Stimulated activated CD4-positive, alpha-beta T cell treated with anti-CD3 and anti-CD28 coated beads, Interleukin-2, amount 100 ng/mL, for 4 hours (primary cell): ENCODE results near the gene ANKRD33B.
"Not testable (repeated sequence)": the region's sequence is repeated elsewhere in the genome, so short reads cannot be mapped to it uniquely, and the experiment has no call there.

ENCODE experiments used
- DNase-seq: peaks from one replicate; pipeline ENCODE4 v3.0.0-alpha.2; 2020; ENCODE audit warnings: low read depth

ANKRD33B gene

DNA sequence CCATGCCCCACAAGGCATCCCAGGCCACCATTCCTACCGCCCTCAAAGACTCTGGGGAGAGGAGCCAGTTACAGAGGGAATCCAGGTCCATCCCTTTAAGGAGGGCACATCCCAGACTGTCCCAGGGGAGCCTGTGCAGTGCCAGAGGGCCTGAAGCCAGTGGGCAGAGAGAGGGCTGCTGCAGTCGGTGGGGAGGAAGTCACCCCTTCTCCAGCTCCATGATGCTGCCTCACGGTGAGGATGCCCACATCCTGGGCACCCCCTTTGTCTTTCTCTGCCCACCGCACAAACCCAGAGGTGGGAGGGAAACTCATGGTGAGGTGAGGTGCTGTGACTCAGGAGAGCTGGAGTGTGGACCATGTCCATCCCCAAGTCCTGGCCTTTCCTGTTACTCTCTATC lies 26.2 kb upstream of the ANKRD33B start:
- no peak for DNase-seq

DNA sequence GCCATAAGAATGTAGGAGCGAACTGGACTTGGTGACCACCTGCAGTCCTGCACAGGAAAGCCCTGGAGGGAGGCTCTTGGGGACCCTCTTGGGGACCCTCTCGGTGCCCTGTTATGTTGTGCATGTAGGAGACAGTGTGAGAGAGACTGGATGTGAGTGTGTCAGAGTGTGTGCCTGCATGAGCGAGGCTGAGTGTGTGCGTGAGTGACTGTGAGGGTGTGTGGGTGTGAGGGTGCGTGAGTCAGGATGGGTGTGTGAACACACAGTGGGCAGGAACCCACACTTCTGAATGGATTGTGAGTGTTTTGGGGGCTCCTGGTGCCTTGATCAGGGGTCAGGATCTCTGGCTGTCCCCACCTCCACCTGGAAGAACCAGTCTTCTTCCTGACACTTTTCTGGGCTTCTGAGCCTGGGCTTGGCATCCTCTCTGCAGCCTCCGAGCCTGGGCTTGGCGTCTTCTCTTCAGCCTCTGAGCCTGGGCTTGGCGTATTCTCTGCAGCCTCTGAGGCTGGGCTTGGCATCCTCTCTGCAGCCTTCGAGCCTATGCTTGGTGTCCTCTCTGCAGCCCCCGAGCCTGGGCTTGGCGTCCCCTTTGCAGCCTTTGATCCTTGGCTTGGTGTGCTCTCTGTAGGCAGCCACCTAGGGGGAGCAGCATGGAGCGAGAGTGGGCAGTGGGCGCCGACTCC lies 25.6 kb upstream of the ANKRD33B start:
- DNase-seq, result no peak

DNA sequence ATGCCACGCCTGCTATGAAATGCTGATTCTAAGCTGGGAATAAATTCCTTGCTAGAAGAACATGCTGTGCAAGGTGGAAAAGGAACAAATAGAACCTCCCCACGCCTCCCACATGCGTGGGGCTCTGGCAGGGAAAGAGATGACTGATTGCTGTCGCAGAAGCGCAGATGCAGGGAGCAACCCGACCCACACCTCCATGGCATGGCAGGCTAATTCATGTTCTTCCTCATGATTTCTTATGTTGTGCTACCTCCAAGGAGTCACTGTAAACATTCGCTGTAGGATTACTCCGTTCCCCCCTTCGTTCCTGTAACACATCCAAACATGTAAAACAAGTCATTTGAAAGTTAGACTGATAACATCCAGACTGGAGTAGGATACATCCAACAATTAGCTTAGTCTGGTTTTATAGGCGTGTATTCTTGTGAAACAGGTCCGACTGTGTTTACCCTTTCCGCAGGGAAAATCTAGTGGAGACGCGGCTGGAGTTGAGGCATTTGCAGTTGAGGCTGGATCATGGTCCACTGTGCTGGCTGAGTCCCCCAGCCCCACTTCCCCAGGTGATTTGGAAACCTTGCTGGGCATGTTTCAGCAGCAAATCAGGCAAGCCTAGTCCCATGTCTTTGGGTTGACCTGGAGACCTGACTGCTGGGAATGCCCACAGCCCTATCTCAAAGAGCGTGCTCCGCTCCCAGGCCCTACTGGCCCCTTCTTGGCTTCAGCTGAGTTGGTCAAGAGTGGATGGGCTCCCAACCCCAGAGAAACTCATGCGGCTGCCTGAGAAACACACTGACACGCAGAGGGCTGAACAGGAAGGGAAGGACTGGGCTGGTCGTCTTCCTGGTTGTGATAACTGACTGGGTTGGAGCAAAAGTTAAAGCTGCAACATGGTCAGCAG lies 24.8 kb upstream of the ANKRD33B start:
- DNase-seq, result no peak

DNA sequence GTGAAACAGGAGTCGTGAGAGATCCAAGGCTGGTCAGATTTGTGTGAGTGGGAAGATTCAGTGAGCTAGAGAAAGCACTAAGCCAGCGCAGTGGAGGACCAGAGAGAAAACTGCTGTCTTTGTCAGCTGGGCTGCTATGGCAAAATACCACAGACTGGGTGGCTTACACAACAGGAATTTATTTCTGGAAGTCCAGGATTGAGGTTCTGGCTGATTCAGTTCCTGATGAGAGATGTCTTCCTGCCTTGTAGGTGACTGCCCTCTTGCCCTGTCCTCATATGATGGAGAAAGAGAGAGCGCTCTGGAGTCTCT lies 24.2 kb upstream of the ANKRD33B start:
- no peak for DNase-seq

DNA sequence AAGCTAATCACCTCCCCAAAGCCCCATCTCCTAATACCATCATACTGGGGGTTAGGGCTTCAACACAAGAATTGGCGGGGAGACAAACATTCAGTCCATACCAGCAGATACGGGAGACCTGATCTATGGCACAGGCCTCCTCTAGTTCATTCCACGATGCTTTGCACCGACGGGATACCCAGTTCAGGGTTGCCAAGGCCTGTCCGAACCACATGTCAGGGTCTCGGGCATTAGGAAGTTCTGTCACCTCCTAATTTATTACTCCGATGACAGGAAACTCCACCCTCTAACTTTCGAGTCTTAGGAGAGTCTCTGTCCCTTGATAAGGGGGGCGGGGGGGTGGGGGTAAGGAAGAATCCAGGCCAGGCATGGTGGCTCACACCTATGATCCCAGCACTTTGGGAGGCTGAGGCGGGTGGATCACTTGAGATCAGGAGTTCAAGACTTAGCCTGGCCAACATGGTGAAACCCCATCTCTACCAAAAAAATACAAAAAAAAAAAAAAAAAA lies 23.8 kb upstream of the ANKRD33B start:
- no peak for DNase-seq

DNA sequence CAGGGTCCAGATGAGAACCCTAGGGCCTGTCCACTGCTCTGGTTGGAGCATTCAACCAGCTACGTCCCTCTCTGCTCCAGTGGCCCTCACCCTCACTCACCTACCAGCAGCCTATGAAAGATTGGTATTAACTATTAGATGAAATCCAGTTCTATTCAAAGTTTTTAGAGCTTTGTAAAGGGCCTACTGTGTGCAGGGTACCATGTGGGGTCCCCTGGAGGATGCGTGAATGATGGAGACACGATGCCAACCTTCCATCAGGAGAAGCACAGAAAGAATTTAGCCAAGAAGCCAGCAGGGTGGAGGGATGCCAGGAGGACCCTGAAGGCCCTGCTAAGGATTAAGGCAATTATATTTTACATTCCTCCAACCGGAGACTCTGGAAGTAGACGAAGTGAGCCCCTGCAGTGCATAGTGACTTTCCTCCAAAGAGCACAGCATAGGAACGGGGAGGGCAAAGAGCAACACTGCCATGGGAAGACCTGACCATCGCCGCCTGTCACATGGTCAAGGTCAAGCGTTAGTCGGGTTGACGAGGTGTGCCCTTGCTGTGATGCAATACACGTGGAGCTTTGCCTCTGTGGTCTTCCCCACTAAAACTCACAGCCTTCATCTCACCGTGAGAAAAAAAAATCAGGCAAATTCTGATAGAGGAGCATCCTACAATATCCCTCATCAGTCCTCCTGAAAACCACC lies 22.8 kb upstream of the ANKRD33B start:
- no peak for DNase-seq

DNA sequence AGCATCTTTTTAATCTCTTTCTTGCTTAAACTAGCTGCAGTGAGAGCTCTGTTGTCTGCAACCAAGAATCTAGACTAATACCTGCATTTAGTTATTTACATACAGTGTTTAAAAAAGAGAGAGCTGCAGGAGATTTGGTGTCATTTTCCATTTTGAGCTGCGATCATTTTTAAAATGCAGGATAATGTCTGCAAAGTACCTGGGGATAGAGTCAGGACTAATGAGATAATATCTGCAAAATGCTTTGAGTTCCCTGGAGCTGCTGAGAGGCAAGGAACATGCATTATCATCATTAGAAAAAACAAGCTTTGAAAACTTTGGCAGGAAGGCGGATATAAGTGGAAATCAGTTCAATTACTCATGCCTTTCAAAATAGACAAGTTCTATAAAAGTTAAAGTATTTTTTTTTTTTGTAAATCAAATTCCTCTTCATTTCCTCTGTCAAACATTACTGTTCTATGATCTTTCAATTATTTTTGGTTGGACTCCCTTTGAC lies 21.8 kb upstream of the ANKRD33B start:
- no peak for DNase-seq

DNA sequence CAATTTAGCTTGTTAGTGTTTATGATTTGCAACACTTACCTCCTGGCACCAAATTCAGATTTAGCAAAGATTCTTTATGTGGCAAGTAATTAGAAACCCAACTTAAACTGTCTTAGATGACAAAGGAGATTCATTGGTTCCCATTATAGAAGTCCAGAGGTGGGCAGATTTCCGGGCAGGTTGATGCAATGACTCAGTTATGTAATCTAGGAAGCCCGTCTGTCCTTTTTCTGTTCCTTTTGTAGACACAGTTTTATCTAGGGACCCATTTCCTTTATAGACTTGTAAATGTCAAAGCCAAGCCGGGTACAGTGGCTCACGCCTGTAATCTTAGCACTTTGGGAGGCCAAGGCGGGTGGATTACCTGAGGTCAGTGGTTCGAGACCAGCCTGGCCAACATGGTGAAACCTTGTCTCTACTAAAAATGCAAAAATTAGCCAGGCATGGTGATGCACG lies 20.3 kb upstream of the ANKRD33B start:
- no peak for DNase-seq

DNA sequence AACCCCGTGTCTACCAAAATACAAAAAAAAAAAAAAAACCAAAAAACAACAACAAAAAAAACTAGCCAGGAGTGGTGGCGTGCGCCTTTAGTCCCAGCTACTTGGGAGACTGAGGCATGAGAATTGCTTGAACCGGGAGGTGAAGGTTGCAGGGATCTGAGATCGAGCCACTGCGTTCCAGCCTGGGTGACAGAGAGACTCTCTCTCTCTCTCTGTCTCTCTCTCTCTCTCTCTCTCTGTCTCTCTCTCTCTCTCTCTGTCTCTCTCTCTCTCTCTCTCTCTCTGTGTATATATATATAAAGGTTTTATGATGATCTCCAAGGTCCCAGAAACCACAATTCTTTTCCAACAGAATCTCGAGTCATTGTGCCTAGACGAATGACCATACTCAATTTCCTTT lies 18.8 kb upstream of the ANKRD33B start:
- DNase-seq, result no peak

DNA sequence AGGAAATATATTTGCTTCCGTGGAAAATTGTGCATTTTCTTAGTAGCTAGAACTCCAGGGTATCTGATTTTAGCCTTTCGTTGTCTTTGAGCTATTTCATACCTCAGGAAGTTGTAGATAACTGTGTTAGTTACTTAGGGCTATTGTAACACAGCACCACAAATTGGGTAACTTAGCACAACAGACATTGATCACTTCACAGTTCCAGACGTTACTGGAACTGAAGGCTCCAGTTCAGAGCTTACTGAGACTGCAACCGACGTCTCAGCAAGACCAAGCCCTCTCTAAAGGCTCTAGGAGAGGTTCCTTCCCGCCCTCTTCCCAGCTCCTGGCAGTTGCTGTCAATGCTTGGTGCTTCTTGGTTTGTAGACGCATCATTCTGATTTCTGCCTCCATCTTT lies 17.7 kb upstream of the ANKRD33B start:
- no peak for DNase-seq

DNA sequence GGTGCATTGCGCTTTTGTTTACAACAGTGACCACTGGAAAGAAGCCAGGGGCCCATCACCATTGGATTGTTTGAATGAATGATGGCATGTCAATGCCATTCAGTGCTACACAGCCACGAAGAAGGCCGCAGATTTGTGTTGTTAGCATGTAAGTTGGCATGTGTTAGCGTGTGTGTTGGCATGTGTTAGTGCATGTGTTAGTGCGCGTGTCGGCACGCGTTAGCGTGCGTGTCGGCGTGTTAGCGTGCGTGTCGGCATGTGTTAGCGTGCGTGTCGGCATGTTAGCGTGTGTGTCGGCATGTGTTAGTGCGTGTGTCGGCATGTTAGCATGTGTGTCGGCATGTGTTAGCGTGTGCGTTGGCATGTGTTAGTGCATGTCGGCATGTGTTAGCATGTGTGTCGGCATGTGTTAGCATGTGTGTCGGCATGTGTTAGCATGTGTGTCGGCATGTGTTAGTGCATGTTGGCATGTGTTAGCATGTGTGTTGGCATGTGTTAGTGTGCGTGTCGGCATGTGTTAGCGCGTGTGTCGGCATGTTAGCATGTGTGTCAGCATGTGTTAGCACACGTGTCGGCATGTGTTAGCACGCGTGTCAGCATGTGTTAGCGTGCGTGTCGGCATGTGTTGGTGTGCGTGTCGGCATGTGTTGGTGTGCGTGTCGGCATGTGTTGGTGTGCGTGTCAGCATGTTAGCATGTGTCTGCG lies 15.3 kb upstream of the ANKRD33B start:
- no peak for DNase-seq

DNA sequence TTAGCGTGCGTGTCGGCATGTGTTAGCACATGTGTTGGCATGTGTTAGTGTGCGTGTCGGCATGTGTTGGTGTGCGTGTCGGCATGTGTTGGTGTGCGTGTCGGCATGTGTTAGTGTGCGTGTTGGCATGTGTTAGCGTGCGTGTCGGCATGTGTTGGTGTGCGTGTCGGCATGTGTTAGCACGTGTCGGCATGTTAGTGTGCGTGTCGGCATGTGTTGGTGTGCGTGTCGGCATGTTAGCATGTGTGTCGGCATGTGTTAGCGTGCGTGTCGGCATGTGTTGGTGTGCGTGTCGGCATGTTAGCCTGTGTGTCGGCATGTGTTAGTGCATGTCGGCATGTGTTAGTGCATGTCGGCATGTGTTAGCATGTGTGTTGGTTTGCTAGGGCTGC lies 14.8 kb upstream of the ANKRD33B start:
- DNase-seq, result not testable (repeated sequence)

DNA sequence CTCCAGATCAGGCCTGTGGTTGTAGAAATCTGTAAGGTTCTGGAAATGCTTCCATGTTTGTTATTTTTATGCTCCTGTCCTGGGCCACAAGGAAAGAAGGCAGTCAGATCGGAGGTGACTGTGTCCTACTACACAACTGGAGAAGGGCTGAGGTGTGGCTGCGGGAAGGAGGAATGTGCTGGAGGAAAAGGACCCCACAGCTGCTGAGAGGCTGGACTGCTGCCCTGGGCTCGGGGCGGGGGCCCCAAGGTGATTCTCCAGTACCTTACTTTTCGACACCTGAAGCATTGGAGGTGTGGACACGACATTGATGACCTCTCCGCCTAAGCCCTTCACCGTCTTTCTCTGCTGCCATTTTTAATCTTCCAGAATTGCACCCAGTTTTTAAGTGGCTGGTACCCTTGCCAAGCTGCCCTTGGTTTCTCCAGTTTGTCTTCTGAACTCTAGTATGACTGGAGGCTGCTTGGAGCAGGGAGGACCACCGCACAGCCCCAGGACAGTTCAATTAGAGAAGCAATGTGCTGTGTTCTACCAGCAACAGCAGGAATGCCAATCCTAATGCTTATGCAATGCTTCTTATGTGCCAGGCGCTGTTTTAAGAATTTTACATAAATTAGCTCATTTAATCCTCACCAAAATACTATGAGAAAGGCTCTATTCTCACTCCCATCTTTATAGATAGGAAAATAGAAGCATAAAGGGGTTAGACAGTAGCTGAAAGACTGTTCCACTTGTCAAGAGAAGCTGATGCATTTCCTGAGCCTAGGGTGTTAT lies 13.5 kb upstream of the ANKRD33B start:
- no peak for DNase-seq

DNA sequence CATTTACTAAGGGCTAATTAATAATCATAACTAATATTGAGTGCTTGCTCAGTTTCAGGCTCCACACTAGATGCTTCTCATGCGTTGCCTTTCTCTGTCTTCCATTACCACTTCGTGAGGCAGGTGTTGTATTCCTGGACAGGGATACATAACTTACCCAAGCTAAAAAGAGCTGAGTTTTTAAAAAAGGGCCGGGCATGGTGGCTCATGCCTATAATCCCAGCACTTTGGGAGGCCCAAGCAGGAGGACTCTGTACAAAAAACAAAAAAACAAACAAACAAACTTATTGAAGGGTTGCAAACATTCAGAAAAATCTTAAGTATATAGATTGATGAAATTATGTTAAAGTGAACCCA lies 12.1 kb upstream of the ANKRD33B start:
- DNase-seq, result no peak

DNA sequence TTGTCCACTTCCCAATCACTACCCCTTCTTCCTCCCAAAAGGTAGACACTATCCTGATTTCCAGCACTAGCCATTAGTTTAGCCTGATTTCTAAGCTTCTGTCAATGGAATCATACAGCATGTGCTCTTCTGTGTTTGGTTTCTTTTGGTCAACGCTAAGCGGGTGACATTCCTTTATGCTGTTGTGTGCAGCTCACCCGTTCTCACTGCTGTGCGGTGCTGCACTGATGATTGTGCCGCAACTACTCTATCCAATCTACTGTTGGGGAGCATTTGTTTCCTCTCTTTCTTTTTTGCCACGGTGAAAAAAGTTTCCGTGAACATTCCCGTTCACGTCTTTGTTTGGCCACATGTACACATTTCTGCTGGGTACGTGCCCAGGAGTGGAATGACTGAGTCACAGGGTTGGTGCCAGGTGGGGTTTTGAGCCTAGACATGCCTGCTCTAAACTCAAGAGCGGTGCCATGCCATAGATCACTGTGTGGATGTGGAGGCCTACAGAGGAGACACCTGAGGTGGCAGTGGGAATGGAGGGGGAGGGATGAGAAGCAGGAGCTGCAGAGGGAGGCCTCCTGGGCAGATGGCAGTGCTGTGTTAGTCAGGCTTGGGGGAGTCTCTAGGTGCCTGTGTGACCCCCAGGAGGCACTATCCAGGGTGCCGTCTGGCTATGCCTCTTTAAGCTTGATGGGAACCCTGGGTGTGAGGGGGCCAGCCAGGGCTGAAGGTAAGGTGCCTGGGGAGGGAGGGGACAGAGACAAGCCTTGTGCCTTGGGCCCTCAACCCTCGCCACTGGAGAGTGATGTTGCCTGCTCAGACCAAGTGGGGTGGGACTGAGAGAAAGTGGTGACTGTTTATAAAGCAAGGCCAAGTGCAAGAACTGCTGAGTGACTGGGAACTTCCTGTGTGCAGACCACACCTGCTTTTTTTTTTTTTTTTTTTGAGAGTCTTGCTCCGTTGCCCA lies 11.4 kb upstream of the ANKRD33B start:
- DNase-seq, result no peak

DNA sequence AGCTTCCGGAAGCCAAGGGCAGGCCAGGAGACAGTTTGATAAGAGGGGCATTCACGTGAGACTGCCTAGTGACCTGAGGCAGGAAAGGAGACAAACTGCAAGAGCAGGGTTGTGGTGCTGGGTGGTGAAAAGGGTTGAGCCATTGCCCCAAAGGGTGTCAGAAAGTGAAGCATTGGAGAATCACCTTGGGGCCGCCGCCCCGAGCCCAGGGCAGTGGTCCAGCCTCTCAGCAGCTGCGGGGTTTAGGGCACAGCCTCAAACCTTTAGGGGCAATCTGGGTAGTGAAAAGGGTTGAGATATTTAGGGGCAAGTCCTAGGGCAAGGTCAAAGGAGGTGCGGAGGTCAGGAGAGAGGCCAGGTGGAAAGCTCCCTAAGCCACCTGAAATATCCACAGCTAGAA lies 10.4 kb upstream of the ANKRD33B start:
- DNase-seq, result no peak

DNA sequence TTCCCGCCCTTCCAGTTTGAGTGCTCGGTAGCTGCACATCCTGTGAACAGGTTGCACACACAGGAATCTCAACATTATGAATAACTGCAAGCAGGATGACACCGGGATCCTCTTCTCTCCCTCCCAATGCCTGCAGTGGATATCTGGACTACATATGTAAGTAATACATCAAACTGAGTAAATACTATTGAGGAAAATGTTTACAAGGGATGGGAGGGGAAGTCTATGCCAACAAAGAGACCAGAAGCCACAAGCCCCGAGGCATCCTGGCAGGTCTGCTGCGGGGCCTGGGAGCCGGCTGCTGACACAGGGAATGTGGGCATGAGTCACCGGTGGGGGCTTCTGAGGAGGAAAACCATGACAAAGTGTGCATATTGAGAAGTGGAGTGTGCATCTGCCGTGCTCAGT lies 8.6 kb upstream of the ANKRD33B start:
- DNase-seq, result no peak

DNA sequence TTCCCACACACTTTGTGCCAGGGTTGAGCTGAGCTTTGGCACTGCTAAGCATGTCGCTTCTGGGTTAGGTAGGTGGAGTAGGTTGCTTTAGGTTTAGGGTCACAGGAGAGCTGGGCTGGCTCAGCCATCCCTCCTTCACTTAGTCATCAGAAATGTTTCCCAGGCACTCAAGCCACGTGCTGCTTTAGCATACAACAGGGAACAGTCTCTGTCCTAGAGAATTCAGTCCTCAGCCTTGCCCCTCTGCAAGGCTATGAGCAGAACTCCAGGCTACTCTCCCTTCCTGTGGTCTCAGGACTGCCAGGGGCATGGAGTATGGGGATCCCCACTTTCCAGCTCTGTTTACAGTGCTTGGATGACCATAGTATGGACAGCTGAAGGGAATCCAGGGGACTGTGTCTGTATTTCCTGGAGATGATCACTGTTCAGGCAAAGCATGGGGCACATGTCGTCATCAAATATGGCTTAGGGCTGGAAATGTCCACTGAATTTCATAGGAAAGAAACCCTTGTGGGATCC lies 7.5 kb upstream of the ANKRD33B start:
- DNase-seq, result no peak

DNA sequence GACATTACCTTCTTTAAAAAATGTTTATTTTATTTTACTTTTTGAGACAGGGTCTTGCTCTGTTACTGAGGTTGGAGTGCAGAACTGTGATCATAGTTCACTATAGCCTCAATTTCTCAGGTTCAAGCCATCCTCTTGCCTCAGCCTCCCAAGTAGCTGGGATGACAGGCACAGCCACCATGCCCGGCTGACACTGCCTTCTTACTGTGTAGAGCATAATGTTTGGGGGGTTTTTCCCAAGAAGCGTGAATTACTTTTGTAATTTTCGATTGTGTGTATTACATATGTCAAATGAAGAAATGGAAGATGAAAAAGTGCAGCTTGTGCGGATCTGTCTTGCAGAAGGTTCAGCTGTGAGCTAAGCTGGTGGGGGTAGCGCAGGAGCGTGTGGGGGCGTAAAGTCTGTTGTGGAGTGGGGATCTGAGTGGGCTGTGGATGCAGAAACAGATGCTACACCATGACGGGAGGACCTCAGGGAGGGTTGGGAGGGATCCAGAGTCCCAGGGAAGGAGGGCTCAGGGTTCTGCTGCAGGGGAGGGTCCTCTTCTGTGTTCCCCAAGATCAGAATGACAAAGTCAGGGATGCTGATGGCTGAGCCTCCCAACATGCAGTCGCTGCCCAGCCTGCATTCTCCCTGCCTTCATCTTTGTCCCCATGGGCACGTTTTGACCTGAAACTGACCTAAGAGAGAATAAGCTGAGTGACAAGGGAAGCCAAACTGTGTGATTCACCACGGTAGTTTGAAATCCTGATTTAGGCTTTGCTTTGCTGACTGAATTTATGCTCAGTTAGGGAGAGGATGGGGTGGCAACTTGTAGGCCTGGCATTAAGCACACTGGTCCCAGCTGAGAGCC lies 6.8 kb upstream of the ANKRD33B start:
- no peak for DNase-seq
